Activated gamma-delta T cell (primary cell): ENCODE data around the gene OR56A3.
"Not testable (repeated sequence)": the region's sequence is repeated elsewhere in the genome, so short reads cannot be mapped to it uniquely, and the experiment has no call there.

ENCODE experiments used
- DNase-seq: peaks from one replicate; lab custom pipeline; 2025; lab: John Stamatoyannopoulos, UW
- total RNA-seq, 2 donors: gene quantifications; one replicate each; lab custom pipeline; 2026; lab: John Stamatoyannopoulos, UW

OR56A3 gene
- total RNA-seq: 0 reads per million in 2 donors

GRCh38 chr11:5941951-5942350, at the start of gene OR56A3:
OR56A3 (plus strand) TSS chr11:5942251; CDS start chr11:5947347, 5,096 bp downstream.
- DNase-seq: no peak

- no peak for DNase-seq
Observed at GRCh38 chr11:5892908-5893307, 49.1 kb upstream of the OR56A3 start, which contains the start of gene OR52E5. OR52E5 (plus strand) TSS chr11:5893208; CDS start chr11:5900777, 7,569 bp downstream.

- DNase-seq: no peak
Observed at GRCh38 chr11:5899534-5899933, 42.5 kb upstream of the OR56A3 start.

- no peak for DNase-seq
Observed at GRCh38 chr11:5910540-5910939, 31.5 kb upstream of the OR56A3 start.

- no peak for DNase-seq
Observed at GRCh38 chr11:5922749-5923426, 19.2 kb upstream of the OR56A3 start.

- DNase-seq: no peak
Observed at GRCh38 chr11:5923427-5923776, 18.6 kb upstream of the OR56A3 start.

GRCh38 chr11:5923794-5924193, 18.3 kb upstream of the OR56A3 start:
- no peak for DNase-seq

- no peak for DNase-seq
Observed at GRCh38 chr11:5928271-5928670, 13.8 kb upstream of the OR56A3 start.

GRCh38 chr11:5928811-5929210, 13.2 kb upstream of the OR56A3 start:
- no peak for DNase-seq

- no peak for DNase-seq
Observed at GRCh38 chr11:5929571-5930368, 12.3 kb upstream of the OR56A3 start.

- no peak for DNase-seq
Observed at GRCh38 chr11:5930614-5931013, 11.4 kb upstream of the OR56A3 start.

- no peak for DNase-seq
Observed at GRCh38 chr11:5931061-5931460, 11.0 kb upstream of the OR56A3 start.

- no peak for DNase-seq
Observed at GRCh38 chr11:5932671-5933070, 9.4 kb upstream of the OR56A3 start.

GRCh38 chr11:5933116-5933515, 8.9 kb upstream of the OR56A3 start:
- no peak for DNase-seq

- DNase-seq: no peak
Observed at GRCh38 chr11:5937868-5938602, 4.0 kb upstream of the OR56A3 start.

GRCh38 chr11:5938603-5938965, 3.5 kb upstream of the OR56A3 start:
- no peak for DNase-seq

GRCh38 chr11:5940748-5941147, 1.3 kb upstream of the OR56A3 start:
- no peak for DNase-seq

- no peak for DNase-seq
Observed at GRCh38 chr11:5955586-5955985, 13.5 kb downstream of the OR56A3 start.

GRCh38 chr11:5960704-5961320, 18.8 kb downstream of the OR56A3 start:
- not testable (repeated sequence) for DNase-seq

GRCh38 chr11:5966958-5967357, 24.9 kb downstream of the OR56A3 start:
- DNase-seq: no peak

- no peak for DNase-seq
Observed at GRCh38 chr11:5967708-5968107, 25.7 kb downstream of the OR56A3 start.

GRCh38 chr11:5968394-5968793, 26.3 kb downstream of the OR56A3 start, which contains the start of gene OR56A5:
OR56A5 (minus strand) TSS chr11:5968494; CDS start chr11:5968494, 0 bp downstream.
- DNase-seq: no peak
